GM12873 (cell line): ENCODE data around the gene FGFR2.

ENCODE experiments used
- CTCF ChIP-seq: IDR thresholded peaks from 2 replicates; pipeline ENCODE4 v1.5.1; 2012; ENCODE audit warnings: low read depth, mild to moderate bottlenecking, moderate library complexity, low read length, control low read depth; ENCODE audit not compliant: insufficient read depth; ENCODE audit errors: missing control alignments

The FGFR2 gene

GRCh38 chr10:121531830-121532178 is 66.4 kb downstream of the FGFR2 start:
- no peak for TF ChIP-seq CTCF

GRCh38 chr10:121531076-121531829 is 67.0 kb downstream of the FGFR2 start:
- no peak for TF ChIP-seq CTCF

- no peak for TF ChIP-seq CTCF
Observed at GRCh38 chr10:121530481-121531075, 67.7 kb downstream of the FGFR2 start.

- no peak for TF ChIP-seq CTCF
Observed at GRCh38 chr10:121527690-121528089, 70.6 kb downstream of the FGFR2 start.

GRCh38 chr10:121526801-121527221 is 71.4 kb downstream of the FGFR2 start:
- no peak for TF ChIP-seq CTCF

- no peak for TF ChIP-seq CTCF
Observed at GRCh38 chr10:121526135-121526790, 72.0 kb downstream of the FGFR2 start.

- no peak for TF ChIP-seq CTCF
Observed at GRCh38 chr10:121525251-121526134, 72.8 kb downstream of the FGFR2 start.
